Measurements from ENCODE around the gene CHRNB2. TPM values are rescaled to one million over a fixed set of nuclear protein-coding genes. Genes with fewer than 3 reads are reported as not detected.
"Not testable (repeated sequence)": the region's sequence is repeated elsewhere in the genome, so short reads cannot be mapped to it uniquely, and the experiment has no call there.

Gene CHRNB2
- total and polyA plus RNA-seq, 8 donors: under 0.01 to 0.38 (median 0.25) TPM; not detected in 4

GRCh38 chr1:154527192-154527591 is 40.4 kb upstream of the CHRNB2 start:
- Histone ChIP-seq H3K36me3 (no peaks in the 10 kb centered on the region), H3K4me3 (no peak overlapping the region), H3K9me3 (no peaks in the 10 kb centered on the region), H3K4me1 (no peaks in the 10 kb centered on the region), H3K27me3 (peaks cover 0 to 5% (median 0%) of the 10 kb centered on the region in 3 donors), H3K27ac (no peak overlapping the region)
- TF ChIP-seq POLR2A (IDR thresholded peaks at IDR 0.05): no peak
- 53 to 69% (median 61%) methylated on average over 6 of the region's 6 CpGs for WGBS, 5 donors
- intact Hi-C loops (cut with DNase I; ENCODE audit: low total_unique reads): no loop called here
- no peak for DNase-seq

GRCh38 chr1:154529308-154529707 is 38.3 kb upstream of the CHRNB2 start:
- H3K4me3 ChIP-seq: no peak overlapping the region
- 79 to 95% (median 93%) methylated on average over 6 of the region's 6 CpGs for WGBS, 5 donors
- no peaks in the 10 kb centered on the region for H3K4me1 ChIP-seq
- no peak for TF ChIP-seq POLR2AphosphoS5 (IDR thresholded peaks at IDR 0.05)
- TF ChIP-seq CTCF (IDR thresholded peaks at IDR 0.05): no peak
- no peak for TF ChIP-seq EP300 (IDR thresholded peaks at IDR 0.05)
- TF ChIP-seq POLR2A (IDR thresholded peaks at IDR 0.05): no peak
- no peak for DNase-seq
- H3K27me3 ChIP-seq: no peaks in the 10 kb centered on the region
- no peaks in the 10 kb centered on the region for H3K9me3 ChIP-seq
- H3K36me3 ChIP-seq: no peaks in the 10 kb centered on the region
- intact Hi-C loops (cut with DNase I; ENCODE audit: low total_unique reads): no loop called here
- H3K27ac ChIP-seq: no peak overlapping the region

- H3K9me3 ChIP-seq; intact Hi-C loops (cut with DNase I; ENCODE audit: low total_unique reads); H3K4me1 ChIP-seq; H3K4me3 ChIP-seq; H3K27ac ChIP-seq; DNase-seq; H3K36me3 ChIP-seq; H3K27me3 ChIP-seq: not testable (repeated sequence)
- WGBS, 5 donors: 96 to 100% (median 97%) methylated on average over 6 to 13 of the region's 13 CpGs
Observed at GRCh38 chr1:154531950-154532349, 35.6 kb upstream of the CHRNB2 start.

GRCh38 chr1:154533952-154534844 is 33.4 kb upstream of the CHRNB2 start:
- no peak for TF ChIP-seq POLR2A (IDR thresholded peaks at IDR 0.05)
- TF ChIP-seq CTCF (IDR thresholded peaks at IDR 0.05): peak in 5 of 7 experiments; percentile 14 to 51 (median 32)
- TF ChIP-seq POLR2AphosphoS5 (IDR thresholded peaks at IDR 0.05): no peak
- no peak for TF ChIP-seq EP300 (IDR thresholded peaks at IDR 0.05)
- Histone ChIP-seq H3K4me1 (no peaks in the 10 kb centered on the region), H3K36me3 (no peaks in the 10 kb centered on the region), H3K27ac (no peak overlapping the region), H3K27me3 (no peaks in the 10 kb centered on the region), H3K4me3 (no peak overlapping the region), H3K9me3 (no peaks in the 10 kb centered on the region)
- intact Hi-C loops (cut with DNase I; ENCODE audit: low total_unique reads): no loop called here
- peak; percentile 65 to 72 for DNase-seq
- WGBS, 5 donors: 45 to 55% (median 48%) methylated on average over 11 of the region's 11 CpGs

- TF ChIP-seq POLR2AphosphoS5 (IDR thresholded peaks at IDR 0.05) (no peak), EP300 (IDR thresholded peaks at IDR 0.05) (no peak), CTCF (IDR thresholded peaks at IDR 0.05) (no peak), POLR2A (IDR thresholded peaks at IDR 0.05) (no peak)
- Histone ChIP-seq H3K36me3 (no peaks in the 10 kb centered on the region), H3K4me1 (no peaks in the 10 kb centered on the region), H3K27me3 (no peaks in the 10 kb centered on the region), H3K4me3 (no peak overlapping the region), H3K27ac (no peak overlapping the region), H3K9me3 (no peaks in the 10 kb centered on the region)
- 70 to 85% (median 83%) methylated on average over 7 of the region's 7 CpGs for WGBS, 5 donors
- intact Hi-C loops (cut with DNase I; ENCODE audit: low total_unique reads): no loop called here
- no peak for DNase-seq
Observed at GRCh38 chr1:154536570-154536969, 31.0 kb upstream of the CHRNB2 start.

Data from stomach (tissue), 9 donors.